GM18868 (cell line): ENCODE data around the gene DTNB.

ENCODE experiments used
- ATAC-seq: cut with Tn5 transposase; IDR thresholded peaks from one replicate; pipeline ENCODE4 v1.9.1; 2021; ENCODE audit warnings: mild to moderate bottlenecking, moderate library complexity; ENCODE audit not compliant: unreplicated experiment

Gene DTNB

DNA sequence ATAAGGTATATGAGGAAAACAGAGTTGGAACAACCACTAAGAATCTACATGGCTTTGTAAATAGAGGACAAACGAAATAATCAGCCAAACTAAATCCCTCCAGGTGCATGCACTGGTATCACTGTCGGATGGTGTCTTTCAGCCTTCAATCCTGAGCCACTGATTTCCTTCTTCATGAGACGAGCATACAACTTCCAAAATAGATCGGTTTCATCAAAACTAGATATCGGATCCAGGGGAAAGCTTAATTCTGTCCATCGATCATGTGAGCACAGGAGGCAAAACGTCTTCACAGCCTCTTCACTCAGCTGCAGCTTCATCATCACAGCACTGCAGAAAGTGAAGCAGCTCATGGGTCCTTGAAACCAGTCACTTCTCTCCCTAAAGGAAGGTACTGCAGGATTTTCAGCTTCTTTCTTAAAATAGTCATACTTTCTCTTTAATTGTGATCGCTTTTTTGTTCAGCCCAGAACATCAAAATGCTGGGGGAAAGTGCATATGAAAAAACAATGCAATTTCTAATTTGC is 80.5 kb downstream of the DTNB start:
- ATAC-seq = no peak

DNA sequence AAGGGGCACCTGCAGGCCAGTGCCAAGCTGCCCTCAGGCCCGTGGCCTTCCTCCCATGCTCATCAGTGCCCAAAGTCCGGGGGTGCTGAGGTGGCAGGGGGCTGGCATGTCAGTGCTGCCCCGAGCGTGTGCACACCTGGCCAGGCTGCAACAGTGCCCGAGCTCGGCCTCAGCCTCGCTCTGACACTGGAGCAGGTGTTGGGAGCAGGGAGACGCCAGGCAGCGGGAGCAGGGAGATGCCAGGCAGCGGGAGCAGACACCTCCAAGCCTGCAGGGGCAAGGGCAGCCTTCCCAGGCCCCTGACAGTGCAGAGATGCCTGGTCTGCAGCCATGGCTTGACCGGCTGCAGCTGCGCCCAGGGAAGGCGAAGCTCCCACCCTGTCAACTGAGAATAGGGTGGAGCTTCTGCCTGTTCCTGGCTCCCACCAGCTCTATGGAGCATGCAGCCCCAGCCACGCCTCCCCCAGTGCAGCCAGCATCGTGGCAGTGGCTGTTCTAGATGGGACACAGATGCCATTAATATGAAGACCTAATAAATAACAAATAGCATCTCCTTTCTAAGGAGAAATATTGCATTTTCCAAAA is 82.4 kb downstream of the DTNB start:
- ATAC-seq = no peak

- ATAC-seq = no peak
Measured at GRCh38 chr2:25589676-25590205, 83.6 kb downstream of the DTNB start.

DNA sequence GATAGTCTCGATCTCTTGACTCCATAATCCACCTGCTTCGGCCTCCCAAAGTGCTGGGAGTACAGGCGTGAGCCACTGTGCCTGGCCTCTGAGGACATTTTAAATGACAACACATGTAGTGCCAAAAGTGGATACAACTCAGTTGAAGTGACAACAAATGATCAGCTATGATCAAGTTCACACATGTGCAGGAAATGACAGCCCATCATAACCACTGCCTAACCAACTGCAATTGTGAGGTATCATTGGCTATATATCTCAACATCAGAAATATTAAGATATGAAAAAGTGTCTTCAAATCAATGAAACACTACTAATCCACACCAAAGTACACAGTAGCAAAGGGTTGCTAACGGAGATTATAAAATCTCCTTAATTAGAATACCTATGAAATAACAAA is 84.8 kb downstream of the DTNB start:
- ATAC-seq = no peak

DNA sequence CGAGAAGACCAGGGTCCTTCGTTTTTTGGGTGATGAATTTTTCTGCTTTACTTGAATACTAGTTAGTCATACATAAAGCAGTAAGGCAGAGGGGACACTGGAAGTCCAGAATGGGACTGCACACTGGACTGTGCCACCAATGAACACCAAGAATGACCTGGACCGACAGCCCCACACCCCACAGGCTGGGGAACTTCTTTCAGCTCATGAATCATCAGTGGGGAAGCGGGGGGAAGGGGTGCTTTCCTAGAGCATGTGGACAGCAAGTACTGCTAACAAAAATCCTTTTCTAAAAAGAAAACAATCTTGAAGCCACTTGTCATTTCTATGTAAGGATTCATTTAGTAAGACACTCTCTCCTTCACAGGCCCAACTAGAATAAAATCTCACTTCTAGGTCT is 86.0 kb downstream of the DTNB start:
- no peak for ATAC-seq

- ATAC-seq = peak; percentile 84
Measured at GRCh38 chr2:25586726-25587144, 86.6 kb downstream of the DTNB start.

- ATAC-seq = no peak
Measured at GRCh38 chr2:25585189-25585588, 88.2 kb downstream of the DTNB start.

DNA sequence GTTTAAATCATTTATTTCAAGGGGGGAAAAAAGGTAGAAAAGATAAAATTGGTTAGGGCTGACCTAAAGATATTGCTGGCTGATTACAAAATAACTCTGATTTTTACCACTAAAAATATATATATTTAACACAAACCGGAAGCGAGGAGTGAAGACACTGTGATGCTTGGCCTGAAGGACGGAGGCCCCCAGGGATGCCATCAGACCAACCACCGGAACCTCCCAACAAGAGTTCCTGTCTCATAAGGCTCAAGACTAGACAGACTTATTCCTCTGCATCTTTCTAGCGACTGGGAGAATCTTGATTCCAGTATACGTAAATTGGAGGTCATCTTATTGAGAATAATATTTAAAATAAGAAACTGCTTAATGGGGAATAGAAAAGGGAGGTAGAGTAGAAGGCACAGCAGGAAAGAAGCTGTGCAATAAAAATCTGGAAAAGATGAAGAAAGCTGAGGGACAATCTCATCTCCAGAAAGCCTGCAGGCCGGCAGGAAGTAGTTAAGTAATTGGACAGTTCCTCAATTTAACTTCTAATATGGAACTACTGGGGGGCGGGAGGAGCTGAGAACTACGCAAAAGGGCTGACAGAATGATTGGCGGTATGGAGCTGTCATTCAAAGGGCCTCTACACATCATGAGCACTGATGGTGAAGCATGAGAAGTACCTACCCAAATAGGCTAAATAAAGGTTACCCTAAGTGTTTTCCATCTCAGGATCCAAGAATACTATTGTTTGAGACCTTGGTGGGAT is 91.1 kb downstream of the DTNB start:
- ATAC-seq = peak; percentile 66

GRCh38 chr2:25576596-25576995 is 96.8 kb downstream of the DTNB start:
- no peak for ATAC-seq

GRCh38 chr2:25572638-25573037 is 100.7 kb downstream of the DTNB start:
- ATAC-seq = no peak

- ATAC-seq = no peak
Measured at GRCh38 chr2:25570161-25570845, 103.1 kb downstream of the DTNB start.

DNA sequence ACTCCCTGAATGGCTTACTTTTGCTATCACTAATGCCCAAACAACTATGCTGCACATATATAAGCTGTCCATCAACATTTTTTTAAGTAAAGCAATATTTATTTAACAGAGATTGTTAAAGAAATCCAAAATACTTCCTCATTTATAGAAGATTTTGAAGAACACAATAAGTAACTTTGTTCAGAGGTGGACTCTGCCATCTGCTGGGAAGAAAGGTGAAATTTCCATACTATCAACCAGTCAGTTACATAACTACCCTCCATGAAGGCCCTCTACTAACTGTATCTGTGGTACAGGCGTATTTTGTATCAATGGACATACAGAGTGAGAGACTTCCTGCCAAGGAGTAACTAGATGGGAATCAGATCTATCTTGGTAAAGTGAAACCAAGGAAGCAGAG is 106.0 kb downstream of the DTNB start:
- ATAC-seq = no peak

- peak; percentile 77 for ATAC-seq
Measured at GRCh38 chr2:25566694-25567093, 106.7 kb downstream of the DTNB start.

DNA sequence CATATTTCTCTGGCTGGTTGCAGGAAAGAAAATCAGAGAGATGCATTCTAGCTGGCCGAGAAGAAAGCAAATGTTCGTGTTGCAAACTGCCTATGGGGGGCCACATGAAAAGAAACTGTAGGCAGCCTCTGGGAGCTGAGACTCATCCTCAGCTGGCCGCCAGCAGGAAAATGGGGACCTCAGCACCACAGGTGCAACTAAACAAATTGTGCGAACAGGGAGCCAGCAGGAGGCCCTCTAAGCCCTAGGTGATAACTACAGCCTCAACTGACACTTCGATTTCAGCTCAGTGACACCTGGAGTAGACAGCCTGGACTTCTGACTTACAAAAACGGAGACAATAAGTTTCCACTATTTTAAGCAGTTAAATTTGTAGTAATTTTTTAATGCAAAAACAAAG is 107.3 kb downstream of the DTNB start:
- no peak for ATAC-seq

DNA sequence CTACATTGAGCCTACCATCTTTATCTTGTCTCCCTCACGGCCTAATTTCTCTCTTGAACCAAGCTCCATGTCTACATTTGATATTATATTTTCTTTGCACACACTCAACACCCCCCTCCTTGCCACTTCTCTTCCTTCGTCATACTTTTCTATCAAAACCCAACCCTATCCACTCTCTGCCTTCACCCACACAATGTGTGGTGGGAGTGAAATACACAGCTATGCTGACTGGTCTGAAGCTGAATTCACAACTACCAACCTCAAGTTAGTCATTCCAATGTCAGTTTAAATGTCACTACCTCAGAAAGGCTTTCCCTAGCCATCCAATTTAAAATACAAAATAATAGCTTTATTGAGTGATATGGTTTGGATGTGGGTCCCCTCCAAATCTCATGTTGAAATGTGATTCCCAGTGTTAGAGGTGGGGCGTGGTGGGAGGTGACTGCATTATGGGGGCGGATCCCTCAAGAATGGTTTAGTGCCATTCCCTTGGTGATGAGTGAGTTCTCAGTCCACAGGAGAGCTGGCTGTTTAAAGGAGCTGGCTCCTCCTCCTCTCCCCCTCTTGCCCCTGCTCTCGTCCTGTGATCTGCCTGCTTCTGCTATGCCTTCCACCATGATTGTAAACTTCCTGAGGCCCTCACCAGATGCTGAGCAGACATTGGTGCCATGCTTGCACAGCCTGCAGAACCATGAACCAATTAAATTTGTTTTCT is 112.1 kb downstream of the DTNB start:
- ATAC-seq = no peak

GRCh38 chr2:25559148-25559547 is 114.2 kb downstream of the DTNB start:
- ATAC-seq = no peak

- ATAC-seq = peak; percentile 85
Measured at GRCh38 chr2:25558262-25558661, 115.1 kb downstream of the DTNB start.

DNA sequence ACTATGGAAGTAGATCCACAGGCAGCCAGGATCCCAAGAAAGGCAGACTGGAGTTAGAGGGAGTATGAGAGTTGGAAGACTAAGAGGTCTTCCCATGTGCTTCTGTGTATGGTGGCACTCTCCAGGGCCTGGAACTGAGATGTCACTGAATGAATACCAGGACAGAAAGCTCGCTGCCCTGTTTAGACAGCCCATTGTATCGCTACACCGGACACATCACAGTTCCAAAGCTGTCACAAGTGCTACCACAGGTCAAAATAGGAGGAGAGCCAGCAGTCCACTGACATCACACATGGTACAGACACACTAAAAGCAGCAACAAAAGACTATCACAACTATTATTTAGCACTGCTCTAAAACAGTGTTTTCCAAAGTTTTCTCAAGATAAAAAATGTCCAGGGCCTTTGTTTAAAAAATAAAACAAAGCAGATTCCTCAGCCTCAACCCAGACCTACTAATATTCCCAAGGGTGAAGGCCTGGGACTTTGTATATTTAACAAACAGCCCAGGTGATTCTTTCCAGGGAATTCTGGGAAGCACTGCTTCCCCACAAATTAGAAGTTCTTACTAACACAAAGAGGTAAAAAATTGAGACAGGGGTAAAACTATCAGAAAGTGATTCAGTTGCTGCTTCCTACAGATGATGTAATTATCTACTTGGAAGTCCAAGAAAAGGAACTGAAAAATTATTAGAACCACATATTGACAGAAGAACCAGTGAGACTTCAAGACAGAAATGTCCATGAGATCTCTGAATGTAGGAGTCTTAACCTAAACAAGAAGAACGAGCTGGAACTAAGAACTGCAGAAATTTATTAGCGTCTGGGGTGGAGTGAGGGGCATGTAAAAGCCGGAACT is 116.0 kb downstream of the DTNB start:
- ATAC-seq = no peak

GRCh38 chr2:25552318-25552717 is 121.1 kb downstream of the DTNB start:
- no peak for ATAC-seq

GRCh38 chr2:25551316-25551715 is 122.1 kb downstream of the DTNB start:
- no peak for ATAC-seq
